Measurements from ENCODE around the gene OR4C45.
"Not testable (repeated sequence)": the region's sequence is repeated elsewhere in the genome, so short reads cannot be mapped to it uniquely, and the experiment has no call there.

OR4C45 gene

GRCh38 chr11:50078001-50078400 is 45.3 kb downstream of the OR4C45 start:
- H3K27ac ChIP-seq (ENCODE audit: extremely low read depth, low read depth, low read length) = no peak overlapping the region
- H3K9me3 ChIP-seq (ENCODE audit: control insufficient read depth, insufficient read depth, low read depth, low read length) = no peaks in the 10 kb centered on the region
- H3K36me3 ChIP-seq (ENCODE audit: control insufficient read depth in 2 of 2, insufficient read depth in 1 of 2, low read length in 2 of 2) = no peaks in the 10 kb centered on the region
- H3K4me3 ChIP-seq (ENCODE audit: low read depth, low read length) = no peak overlapping the region
- H3K4me1 ChIP-seq (ENCODE audit: control insufficient read depth, insufficient read depth, low read length) = no peaks in the 10 kb centered on the region
- ChIA-PET CTCF (no interaction called here), POLR2A (interaction anchor here (1.1 kb wide), 1 partner anchor 10 kb away, joined by 3 read pairs; no protein-coding TSS in a partner anchor)
- no peak for TF ChIP-seq ZNF600 (tag by site-specific recombination; IDR thresholded peaks at IDR 0.05)
- no peak for TF ChIP-seq ZNF248 (tag by site-specific recombination; IDR thresholded peaks at IDR 0.05)
- TF ChIP-seq, protein P1, sequence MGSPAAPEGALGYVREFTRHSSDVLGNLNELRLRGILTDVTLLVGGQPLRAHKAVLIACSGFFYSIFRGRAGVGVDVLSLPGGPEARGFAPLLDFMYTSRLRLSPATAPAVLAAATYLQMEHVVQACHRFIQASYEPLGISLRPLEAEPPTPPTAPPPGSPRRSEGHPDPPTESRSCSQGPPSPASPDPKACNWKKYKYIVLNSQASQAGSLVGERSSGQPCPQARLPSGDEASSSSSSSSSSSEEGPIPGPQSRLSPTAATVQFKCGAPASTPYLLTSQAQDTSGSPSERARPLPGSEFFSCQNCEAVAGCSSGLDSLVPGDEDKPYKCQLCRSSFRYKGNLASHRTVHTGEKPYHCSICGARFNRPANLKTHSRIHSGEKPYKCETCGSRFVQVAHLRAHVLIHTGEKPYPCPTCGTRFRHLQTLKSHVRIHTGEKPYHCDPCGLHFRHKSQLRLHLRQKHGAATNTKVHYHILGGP (tag by site-specific recombination; IDR thresholded peaks at IDR 0.05) = no peak
- TF ChIP-seq ZNF843 (tag by site-specific recombination; IDR thresholded peaks at IDR 0.05) = no peak
- no peak for TF ChIP-seq KLF16 (tag by site-specific recombination; IDR thresholded peaks at IDR 0.05)
- TF ChIP-seq, protein P2, sequence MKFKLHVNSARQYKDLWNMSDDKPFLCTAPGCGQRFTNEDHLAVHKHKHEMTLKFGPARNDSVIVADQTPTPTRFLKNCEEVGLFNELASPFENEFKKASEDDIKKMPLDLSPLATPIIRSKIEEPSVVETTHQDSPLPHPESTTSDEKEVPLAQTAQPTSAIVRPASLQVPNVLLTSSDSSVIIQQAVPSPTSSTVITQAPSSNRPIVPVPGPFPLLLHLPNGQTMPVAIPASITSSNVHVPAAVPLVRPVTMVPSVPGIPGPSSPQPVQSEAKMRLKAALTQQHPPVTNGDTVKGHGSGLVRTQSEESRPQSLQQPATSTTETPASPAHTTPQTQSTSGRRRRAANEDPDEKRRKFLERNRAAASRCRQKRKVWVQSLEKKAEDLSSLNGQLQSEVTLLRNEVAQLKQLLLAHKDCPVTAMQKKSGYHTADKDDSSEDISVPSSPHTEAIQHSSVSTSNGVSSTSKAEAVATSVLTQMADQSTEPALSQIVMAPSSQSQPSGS (tag by site-specific recombination; IDR thresholded peaks at IDR 0.05; ENCODE audit: low read depth) = no peak
- no peak for TF ChIP-seq ZNF76 (tag by site-specific recombination; IDR thresholded peaks at IDR 0.05; ENCODE audit: borderline replicate concordance, low read depth)

GRCh38 chr11:50078946-50079345 is 46.3 kb downstream of the OR4C45 start:
- H3K9me3 ChIP-seq (ENCODE audit: control insufficient read depth, insufficient read depth, low read depth, low read length); CTCF ChIA-PET; POLR2A ChIA-PET; H3K36me3 ChIP-seq (ENCODE audit: control insufficient read depth in 2 of 2, insufficient read depth in 1 of 2, low read length in 2 of 2); H3K27ac ChIP-seq (ENCODE audit: extremely low read depth, low read depth, low read length); H3K4me1 ChIP-seq (ENCODE audit: control insufficient read depth, insufficient read depth, low read length); H3K4me3 ChIP-seq (ENCODE audit: low read depth, low read length): not testable (repeated sequence)

- H3K36me3 ChIP-seq (ENCODE audit: control insufficient read depth in 2 of 2, insufficient read depth in 1 of 2, low read length in 2 of 2) = no peaks in the 10 kb centered on the region
- POLR2A ChIA-PET = no interaction called here
- CTCF ChIA-PET = no interaction called here
- H3K9me3 ChIP-seq (ENCODE audit: control insufficient read depth, insufficient read depth, low read depth, low read length) = no peaks in the 10 kb centered on the region
- H3K4me1 ChIP-seq (ENCODE audit: control insufficient read depth, insufficient read depth, low read length) = no peaks in the 10 kb centered on the region
- TF ChIP-seq FEZF1 (tag by site-specific recombination; IDR thresholded peaks at IDR 0.05) = no peak
- TF ChIP-seq ZFP3 (tag by site-specific recombination; IDR thresholded peaks at IDR 0.05; ENCODE audit: low read depth) = no peak
- no peak for TF ChIP-seq ZNF76 (tag by site-specific recombination; IDR thresholded peaks at IDR 0.05; ENCODE audit: borderline replicate concordance, low read depth)
- no peak for TF ChIP-seq ZNF549 (tag by site-specific recombination; IDR thresholded peaks at IDR 0.05)
- TF ChIP-seq ZBTB6 (tag by site-specific recombination; IDR thresholded peaks at IDR 0.05) = no peak
- TF ChIP-seq ZNF239 (tag by site-specific recombination; IDR thresholded peaks at IDR 0.05) = no peak
- no peak overlapping the region for H3K27ac ChIP-seq (ENCODE audit: extremely low read depth, low read depth, low read length)
- no peak overlapping the region for H3K4me3 ChIP-seq (ENCODE audit: low read depth, low read length)
These were observed 47.6 kb downstream of the OR4C45 start for GRCh38 chr11:50080256-50080655.
